ENCODE results near the gene CPLX3.

- TF ChIP-seq, protein P1, sequence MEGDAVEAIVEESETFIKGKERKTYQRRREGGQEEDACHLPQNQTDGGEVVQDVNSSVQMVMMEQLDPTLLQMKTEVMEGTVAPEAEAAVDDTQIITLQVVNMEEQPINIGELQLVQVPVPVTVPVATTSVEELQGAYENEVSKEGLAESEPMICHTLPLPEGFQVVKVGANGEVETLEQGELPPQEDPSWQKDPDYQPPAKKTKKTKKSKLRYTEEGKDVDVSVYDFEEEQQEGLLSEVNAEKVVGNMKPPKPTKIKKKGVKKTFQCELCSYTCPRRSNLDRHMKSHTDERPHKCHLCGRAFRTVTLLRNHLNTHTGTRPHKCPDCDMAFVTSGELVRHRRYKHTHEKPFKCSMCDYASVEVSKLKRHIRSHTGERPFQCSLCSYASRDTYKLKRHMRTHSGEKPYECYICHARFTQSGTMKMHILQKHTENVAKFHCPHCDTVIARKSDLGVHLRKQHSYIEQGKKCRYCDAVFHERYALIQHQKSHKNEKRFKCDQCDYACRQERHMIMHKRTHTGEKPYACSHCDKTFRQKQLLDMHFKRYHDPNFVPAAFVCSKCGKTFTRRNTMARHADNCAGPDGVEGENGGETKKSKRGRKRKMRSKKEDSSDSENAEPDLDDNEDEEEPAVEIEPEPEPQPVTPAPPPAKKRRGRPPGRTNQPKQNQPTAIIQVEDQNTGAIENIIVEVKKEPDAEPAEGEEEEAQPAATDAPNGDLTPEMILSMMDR (IDR thresholded peaks at IDR 0.05; ENCODE audit: low read depth, low read length) = no peak
- TF ChIP-seq MAX (IDR thresholded peaks at IDR 0.05; ENCODE audit: low read depth, low read length) (no peak), POLR2A (IDR thresholded peaks at IDR 0.05; ENCODE audit: extremely low read depth, insufficient read length) (no peak)
These were observed 41.0 kb upstream of the CPLX3 start for GRCh38 chr15:74785194-74786032.

Data from NB4 (cell line).